HepG2 (cell line): ENCODE results near the gene AZU1. TPM values are rescaled to one million over a fixed set of nuclear protein-coding genes. Genes with fewer than 3 reads are reported as not detected.

ENCODE experiments used
- CAMTA2 ChIP-seq: sonication (generic); formaldehyde crosslinking; IDR thresholded peaks from 2 replicates; pipeline ENCODE4 v1.4.0; 2020; ENCODE audit warnings: mild to moderate bottlenecking, missing genetic modification reagents, borderline replicate concordance
- IKZF1 ChIP-seq: fragments of 450-650 bp; IDR thresholded peaks from 2 replicates; pipeline ENCODE4 v1.7.1; 2016
- MAFG ChIP-seq: sonication (generic); formaldehyde crosslinking; IDR thresholded peaks from 2 replicates; pipeline ENCODE4 v1.5.1; 2020; ENCODE audit warnings: mild to moderate bottlenecking, missing genetic modification reagents
- MAZ ChIP-seq, 2 experiments: sonication (generic) in 1 of 2; formaldehyde crosslinking in 1 of 2; IDR thresholded peaks; 2 replicates each; pipeline versions ENCODE4 v1.5.0 to v1.6.1; 2012 to 2020; ENCODE audit warnings: low read depth in 2 of 2, mild to moderate bottlenecking in 2 of 2, borderline replicate concordance in 1 of 2, improper control_type of control experiment in 1 of 2, low read length in 1 of 2, missing genetic modification reagents in 1 of 2, moderate library complexity in 1 of 2
- NCOA1 ChIP-seq: sonication (generic); formaldehyde crosslinking; IDR thresholded peaks from 2 replicates; pipeline ENCODE4 v1.9.0; 2021; ENCODE audit warnings: missing genetic modification reagents
- REXO4 ChIP-seq: sonication (generic); formaldehyde crosslinking; IDR thresholded peaks from 2 replicates; pipeline ENCODE4 v1.8.0; 2022; ENCODE audit warnings: missing genetic modification reagents, mild to moderate bottlenecking, borderline replicate concordance
- TBL1XR1 ChIP-seq: fragments of 150-350 bp; IDR thresholded peaks from 2 replicates; pipeline ENCODE4 v1.6.1; 2014; ENCODE audit warnings: borderline replicate concordance, low read length; ENCODE audit not compliant: partially characterized antibody
- TCF7 ChIP-seq: sonication (generic); IDR thresholded peaks from 2 replicates; pipeline ENCODE4 v1.6.1; 2016; ENCODE audit warnings: antibody characterized with exemption, low read depth
- ZNF205 ChIP-seq: IDR thresholded peaks from 2 replicates; pipeline ENCODE4 v1.6.1; 2018; ENCODE audit warnings: missing biosample characterization, missing genetic modification reagents
- ZNF292 ChIP-seq: sonication (generic); formaldehyde crosslinking; IDR thresholded peaks from 2 replicates; pipeline ENCODE4 v1.8.1; 2022; ENCODE audit warnings: mild to moderate bottlenecking, low read depth, missing genetic modification reagents, borderline replicate concordance
- ZNF510 ChIP-seq: sonication (generic); formaldehyde crosslinking; IDR thresholded peaks from 2 replicates; pipeline ENCODE4 v1.4.0; 2020; ENCODE audit warnings: low read depth, mild to moderate bottlenecking, missing genetic modification reagents
- ZNF687 ChIP-seq: sonication (generic); formaldehyde crosslinking; IDR thresholded peaks from 2 replicates; pipeline ENCODE4 v1.5.1; 2020; ENCODE audit warnings: mild to moderate bottlenecking, missing genetic modification reagents, moderate library complexity
- ZNF883 ChIP-seq: sonication (generic); formaldehyde crosslinking; IDR thresholded peaks from 2 replicates; pipeline ENCODE4 v1.5.1; 2020; ENCODE audit warnings: mild to moderate bottlenecking, missing genetic modification reagents; ENCODE audit errors: not compliant biosample characterization
- ZSCAN20 ChIP-seq: sonication (generic); formaldehyde crosslinking; IDR thresholded peaks from 2 replicates; pipeline ENCODE4 v1.4.0; 2020; ENCODE audit warnings: missing genetic modification reagents, mild to moderate bottlenecking, borderline replicate concordance
- polyA plus RNA-seq, 8 experiments: library from polyadenylated mRNA; depleted of rRNA in 3 of 8; stranded (reverse) in 7 of 8; unstranded in 1 of 8; fragments of >200 nt; fragmentation: Illumina TruSeq in 4 of 8; extraction: Trizol in 4 of 8; gene quantifications; 2 replicates each; pipeline versions ENCODE4 v1.2.1 to v1.2.3, GENCODE V29; 2011 to 2016; ENCODE audit warnings: low read depth in 4 of 8, missing spikeins in 1 of 8, mixed read lengths in 1 of 8; ENCODE audit not compliant: insufficient read depth in 1 of 8
- total RNA-seq, 5 experiments: library from RNA; depleted of rRNA; stranded (reverse); fragments of >200 nt; fragmentation: Illumina TruSeq; extraction: Trizol; gene quantifications; 2 replicates each; pipeline ENCODE4 v1.2.3, GENCODE V29; 2016; ENCODE audit warnings: low read depth in 1 of 5
- TF ChIP-seq, protein P1 (sequence below): sonication (generic); formaldehyde crosslinking; IDR thresholded peaks from 2 replicates; pipeline ENCODE4 v1.4.0; 2020; ENCODE audit warnings: mild to moderate bottlenecking, missing genetic modification reagents
- TF ChIP-seq, protein P2 (sequence below): sonication (generic); formaldehyde crosslinking; IDR thresholded peaks from one replicate; pipeline ENCODE4 v1.5.1; 2020; ENCODE audit warnings: mild to moderate bottlenecking, missing genetic modification reagents; ENCODE audit errors: not compliant biosample characterization

AZU1 gene
- total and polyA plus RNA-seq, 2 of the 13 experiments (the other 11 are each of a cell fraction or from before 2014, with no cell fraction given): not detected

GRCh38 chr19:782185-782877, 45.3 kb upstream of the AZU1 start (continued):
- TF ChIP-seq NCOA1 (CRISPR knock-in tag) (no peak), MAZ (IDR thresholded peaks at IDR 0.05; ENCODE audit: borderline replicate concordance, low read depth, low read length) (no peak), MAZ (CRISPR knock-in tag; IDR thresholded peaks at IDR 0.05; ENCODE audit: low read depth) (no peak; the same call in 1 of the 2 replicates), ZSCAN20 (CRISPR knock-in tag) (no peak), MAFG (CRISPR knock-in tag) (no peak), CAMTA2 (CRISPR knock-in tag) (no peak), ZNF292 (CRISPR knock-in tag) (no peak; the same call in 1 of the 2 replicates), REXO4 (CRISPR knock-in tag) (no peak), ZNF687 (CRISPR knock-in tag) (peak; percentile 87), ZNF205 (CRISPR knock-in tag) (no peak), ZNF510 (CRISPR knock-in tag) (no peak), ZNF883 (CRISPR knock-in tag) (no peak), TCF7 (no peak; the same call in 1 of the 2 replicates), TBL1XR1 (no peak), IKZF1 (no peak)
- TF ChIP-seq, protein P1, sequence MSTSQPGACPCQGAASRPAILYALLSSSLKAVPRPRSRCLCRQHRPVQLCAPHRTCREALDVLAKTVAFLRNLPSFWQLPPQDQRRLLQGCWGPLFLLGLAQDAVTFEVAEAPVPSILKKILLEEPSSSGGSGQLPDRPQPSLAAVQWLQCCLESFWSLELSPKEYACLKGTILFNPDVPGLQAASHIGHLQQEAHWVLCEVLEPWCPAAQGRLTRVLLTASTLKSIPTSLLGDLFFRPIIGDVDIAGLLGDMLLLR (CRISPR knock-in tag): no peak
- TF ChIP-seq, protein P2, sequence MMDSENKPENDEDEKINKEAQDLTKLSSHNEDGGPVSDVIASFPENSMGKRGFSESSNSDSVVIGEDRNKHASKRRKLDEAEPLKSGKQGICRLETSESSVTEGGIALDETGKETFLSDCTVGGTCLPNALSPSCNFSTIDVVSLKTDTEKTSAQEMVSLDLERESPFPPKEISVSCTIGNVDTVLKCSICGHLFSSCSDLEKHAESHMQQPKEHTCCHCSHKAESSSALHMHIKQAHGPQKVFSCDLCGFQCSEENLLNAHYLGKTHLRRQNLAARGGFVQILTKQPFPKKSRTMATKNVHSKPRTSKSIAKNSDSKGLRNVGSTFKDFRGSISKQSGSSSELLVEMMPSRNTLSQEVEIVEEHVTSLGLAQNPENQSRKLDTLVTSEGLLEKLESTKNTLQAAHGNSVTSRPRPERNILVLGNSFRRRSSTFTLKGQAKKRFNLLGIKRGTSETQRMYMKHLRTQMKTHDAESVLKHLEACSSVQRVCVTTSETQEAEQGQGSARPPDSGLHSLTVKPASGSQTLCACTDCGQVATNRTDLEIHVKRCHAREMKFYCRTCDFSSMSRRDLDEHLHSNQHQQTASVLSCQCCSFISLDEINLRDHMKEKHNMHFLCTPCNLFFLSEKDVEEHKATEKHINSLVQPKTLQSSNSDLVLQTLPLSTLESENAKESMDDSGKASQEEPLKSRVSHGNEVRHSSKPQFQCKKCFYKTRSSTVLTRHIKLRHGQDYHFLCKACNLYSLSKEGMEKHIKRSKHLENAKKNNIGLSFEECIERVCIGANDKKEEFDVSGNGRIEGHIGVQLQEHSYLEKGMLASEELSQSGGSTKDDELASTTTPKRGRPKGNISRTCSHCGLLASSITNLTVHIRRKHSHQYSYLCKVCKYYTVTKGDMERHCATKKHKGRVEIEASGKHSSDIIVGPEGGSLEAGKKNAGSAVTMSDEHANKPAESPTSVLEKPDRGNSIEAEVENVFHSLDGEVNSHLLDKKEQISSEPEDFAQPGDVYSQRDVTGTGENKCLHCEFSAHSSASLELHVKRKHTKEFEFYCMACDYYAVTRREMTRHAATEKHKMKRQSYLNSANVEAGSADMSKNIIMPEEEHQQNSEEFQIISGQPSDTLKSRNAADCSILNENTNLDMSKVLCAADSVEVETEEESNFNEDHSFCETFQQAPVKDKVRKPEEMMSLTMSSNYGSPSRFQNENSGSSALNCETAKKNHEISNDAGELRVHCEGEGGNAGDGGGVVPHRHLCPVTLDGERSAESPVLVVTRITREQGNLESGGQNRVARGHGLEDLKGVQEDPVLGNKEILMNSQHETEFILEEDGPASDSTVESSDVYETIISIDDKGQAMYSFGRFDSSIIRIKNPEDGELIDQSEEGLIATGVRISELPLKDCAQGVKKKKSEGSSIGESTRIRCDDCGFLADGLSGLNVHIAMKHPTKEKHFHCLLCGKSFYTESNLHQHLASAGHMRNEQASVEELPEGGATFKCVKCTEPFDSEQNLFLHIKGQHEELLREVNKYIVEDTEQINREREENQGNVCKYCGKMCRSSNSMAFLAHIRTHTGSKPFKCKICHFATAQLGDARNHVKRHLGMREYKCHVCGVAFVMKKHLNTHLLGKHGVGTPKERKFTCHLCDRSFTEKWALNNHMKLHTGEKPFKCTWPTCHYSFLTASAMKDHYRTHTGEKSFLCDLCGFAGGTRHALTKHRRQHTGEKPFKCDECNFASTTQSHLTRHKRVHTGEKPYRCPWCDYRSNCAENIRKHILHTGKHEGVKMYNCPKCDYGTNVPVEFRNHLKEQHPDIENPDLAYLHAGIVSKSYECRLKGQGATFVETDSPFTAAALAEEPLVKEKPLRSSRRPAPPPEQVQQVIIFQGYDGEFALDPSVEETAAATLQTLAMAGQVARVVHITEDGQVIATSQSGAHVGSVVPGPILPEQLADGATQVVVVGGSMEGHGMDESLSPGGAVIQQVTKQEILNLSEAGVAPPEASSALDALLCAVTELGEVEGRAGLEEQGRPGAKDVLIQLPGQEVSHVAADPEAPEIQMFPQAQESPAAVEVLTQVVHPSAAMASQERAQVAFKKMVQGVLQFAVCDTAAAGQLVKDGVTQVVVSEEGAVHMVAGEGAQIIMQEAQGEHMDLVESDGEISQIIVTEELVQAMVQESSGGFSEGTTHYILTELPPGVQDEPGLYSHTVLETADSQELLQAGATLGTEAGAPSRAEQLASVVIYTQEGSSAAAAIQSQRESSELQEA (CRISPR knock-in tag): no peak
